ENCODE results near the gene BLOC1S3.

The BLOC1S3 gene

GRCh38 chr19:45191375-45191774 is 12.8 kb downstream of the BLOC1S3 start:
- Histone ChIP-seq H3K4me2 (ENCODE audit: insufficient read depth, low read length) (no peak overlapping the region), H3K4me3 (ENCODE audit: low read depth in 1 of 2, low read length in 2 of 2) (no peak overlapping the region), H2AFZ (ENCODE audit: low read depth, low read length) (no peak overlapping the region), H3K36me3 (ENCODE audit: insufficient read depth, low read length) (no peaks in the 10 kb centered on the region), H3K27me3 (ENCODE audit: insufficient read depth, low read length, poor library complexity) (no peaks in the 10 kb centered on the region), H4K20me1 (ENCODE audit: insufficient read depth, low read length) (no peaks in the 10 kb centered on the region), H3K9ac (ENCODE audit: low read depth, low read length) (no peak overlapping the region), H3K79me2 (ENCODE audit: insufficient read depth, low read length) (no peaks in the 10 kb centered on the region), H3K9me3 (ENCODE audit: insufficient read depth, low read length, severe bottlenecking) (no peaks in the 10 kb centered on the region), H3K4me1 (ENCODE audit: insufficient read depth, low read length) (0 out of 2 replicates have a peak, but pooled peaks cover 4% of the 10 kb centered on the region), H3K27ac (ENCODE audit: low read length) (no peak overlapping the region)
- DNase-seq (no peak), ATAC-seq (ENCODE audit: insufficient read depth, low read depth) (no peak)
- TF ChIP-seq EZH2 (IDR thresholded peaks at IDR 0.05; ENCODE audit: borderline replicate concordance, low read depth, low read length, severe bottlenecking) = no peak
- no peak for TF ChIP-seq CTCF (IDR thresholded peaks at IDR 0.05; ENCODE audit: borderline replicate concordance, extremely low read depth, low read length, poor library complexity, severe bottlenecking)

- no peak overlapping the region for H3K4me3 ChIP-seq (ENCODE audit: low read depth in 1 of 2, low read length in 2 of 2)
- ATAC-seq (ENCODE audit: insufficient read depth, low read depth) (no peak), DNase-seq (no peak)
- H3K4me1 ChIP-seq (ENCODE audit: insufficient read depth, low read length) = no peaks in the 10 kb centered on the region
- no peak overlapping the region for H3K27ac ChIP-seq (ENCODE audit: low read length)
- H3K79me2 ChIP-seq (ENCODE audit: insufficient read depth, low read length) = no peaks in the 10 kb centered on the region
- H3K9ac ChIP-seq (ENCODE audit: low read depth, low read length) = no peak overlapping the region
- H4K20me1 ChIP-seq (ENCODE audit: insufficient read depth, low read length) = no peaks in the 10 kb centered on the region
- H3K9me3 ChIP-seq (ENCODE audit: insufficient read depth, low read length, severe bottlenecking) = no peaks in the 10 kb centered on the region
- H3K36me3 ChIP-seq (ENCODE audit: insufficient read depth, low read length) = no peaks in the 10 kb centered on the region
- H2AFZ ChIP-seq (ENCODE audit: low read depth, low read length) = no peak overlapping the region
- no peaks in the 10 kb centered on the region for H3K27me3 ChIP-seq (ENCODE audit: insufficient read depth, low read length, poor library complexity)
- TF ChIP-seq CTCF (IDR thresholded peaks at IDR 0.05; ENCODE audit: borderline replicate concordance, extremely low read depth, low read length, poor library complexity, severe bottlenecking) = no peak
- TF ChIP-seq EZH2 (IDR thresholded peaks at IDR 0.05; ENCODE audit: borderline replicate concordance, low read depth, low read length, severe bottlenecking) = no peak
- H3K4me2 ChIP-seq (ENCODE audit: insufficient read depth, low read length) = no peak overlapping the region
Observed at GRCh38 chr19:45195764-45196163, 17.2 kb downstream of the BLOC1S3 start.

GRCh38 chr19:45200568-45200967 is 22.0 kb downstream of the BLOC1S3 start:
- Histone ChIP-seq H3K4me2 (ENCODE audit: insufficient read depth, low read length) (no peak overlapping the region), H3K27ac (ENCODE audit: low read length) (no peak overlapping the region), H3K9ac (ENCODE audit: low read depth, low read length) (no peak overlapping the region), H3K4me3 (ENCODE audit: low read depth in 1 of 2, low read length in 2 of 2) (no peak overlapping the region), H3K79me2 (ENCODE audit: insufficient read depth, low read length) (no peaks in the 10 kb centered on the region), H3K36me3 (ENCODE audit: insufficient read depth, low read length) (no peaks in the 10 kb centered on the region), H3K4me1 (ENCODE audit: insufficient read depth, low read length) (no peaks in the 10 kb centered on the region), H3K27me3 (ENCODE audit: insufficient read depth, low read length, poor library complexity) (no peaks in the 10 kb centered on the region), H2AFZ (ENCODE audit: low read depth, low read length) (no peak overlapping the region), H3K9me3 (ENCODE audit: insufficient read depth, low read length, severe bottlenecking) (no peaks in the 10 kb centered on the region), H4K20me1 (ENCODE audit: insufficient read depth, low read length) (no peaks in the 10 kb centered on the region)
- DNase-seq (no peak), ATAC-seq (ENCODE audit: insufficient read depth, low read depth) (no peak)
- peak; percentile 23 for TF ChIP-seq CTCF (IDR thresholded peaks at IDR 0.05; ENCODE audit: borderline replicate concordance, extremely low read depth, low read length, poor library complexity, severe bottlenecking)
- TF ChIP-seq EZH2 (IDR thresholded peaks at IDR 0.05; ENCODE audit: borderline replicate concordance, low read depth, low read length, severe bottlenecking) = no peak

GRCh38 chr19:45202637-45203036 is 24.1 kb downstream of the BLOC1S3 start:
- H3K79me2 ChIP-seq (ENCODE audit: insufficient read depth, low read length) = no peaks in the 10 kb centered on the region
- H3K9ac ChIP-seq (ENCODE audit: low read depth, low read length) = no peak overlapping the region
- H3K27ac ChIP-seq (ENCODE audit: low read length) = no peak overlapping the region
- no peaks in the 10 kb centered on the region for H3K36me3 ChIP-seq (ENCODE audit: insufficient read depth, low read length)
- no peak for ATAC-seq (ENCODE audit: insufficient read depth, low read depth)
- no peaks in the 10 kb centered on the region for H3K27me3 ChIP-seq (ENCODE audit: insufficient read depth, low read length, poor library complexity)
- no peak overlapping the region for H2AFZ ChIP-seq (ENCODE audit: low read depth, low read length)
- DNase-seq = no peak
- H4K20me1 ChIP-seq (ENCODE audit: insufficient read depth, low read length) = no peaks in the 10 kb centered on the region
- TF ChIP-seq CTCF (IDR thresholded peaks at IDR 0.05; ENCODE audit: borderline replicate concordance, extremely low read depth, low read length, poor library complexity, severe bottlenecking) (no peak), EZH2 (IDR thresholded peaks at IDR 0.05; ENCODE audit: borderline replicate concordance, low read depth, low read length, severe bottlenecking) (no peak)
- no peaks in the 10 kb centered on the region for H3K9me3 ChIP-seq (ENCODE audit: insufficient read depth, low read length, severe bottlenecking)
- H3K4me3 ChIP-seq (ENCODE audit: low read depth in 1 of 2, low read length in 2 of 2) = no peak overlapping the region
- no peak overlapping the region for H3K4me2 ChIP-seq (ENCODE audit: insufficient read depth, low read length)
- H3K4me1 ChIP-seq (ENCODE audit: insufficient read depth, low read length) = no peaks in the 10 kb centered on the region

Data from DND-41 (cell line).